IMR-90 (cell line): Measurements from ENCODE around the gene SORBS1. TPM values are rescaled to one million over a fixed set of nuclear protein-coding genes. Genes with fewer than 3 reads are reported as not detected.

Experiments used
- ATAC-seq: fragments of 200-7000 bp; cut with Tn5 transposase; 2 replicates; pipeline ENCODE4 v1.9.1; 2020; ENCODE audit warnings: low read depth, mild to moderate bottlenecking, moderate library complexity
- BruUV-seq: library from RNA; stranded (reverse); fragments of 400-500 nt; replicated peaks from 2 replicates; lab custom pipeline; 2021; lab: Mats Ljungman, UMichigan
- CTCF ChIA-PET: fragments of 300-600 bp; formaldehyde crosslinking; extraction: SDS; loops from one replicate; lab custom pipeline; 2021; ENCODE audit warnings: antibody characterized with exemption; lab: Yijun Ruan, JAX
- POLR2A ChIA-PET: fragments of 300-600 bp; sonication (Branson Sonifier 250); formaldehyde crosslinking; loops from one replicate; lab custom pipeline; 2022; ENCODE audit warnings: antibody characterized with exemption; ENCODE audit not compliant: unreplicated experiment; lab: Charles Lee
- DNase-seq: peaks from one replicate; pipeline ENCODE4 v3.0.0; 2013
- H2AFZ ChIP-seq: replicated peaks from 2 replicates; pipeline ENCODE3; 2013; ENCODE audit warnings: low read length, mild to moderate bottlenecking; ENCODE audit not compliant: poor library complexity
- H2AK5ac ChIP-seq: 2 replicates; pipeline ENCODE4 v1.6.1; 2013; ENCODE audit warnings: low read depth, low read length, inconsistent platforms
- H2AK9ac ChIP-seq: replicated peaks from 2 replicates; pipeline ENCODE3; 2013; ENCODE audit warnings: mild to moderate bottlenecking, low read depth, low read length, moderate library complexity; ENCODE audit not compliant: poor library complexity
- H2BK120ac ChIP-seq: 2 replicates; pipeline ENCODE4 v1.6.1; 2013; ENCODE audit warnings: low read depth, low read length, inconsistent platforms
- H2BK15ac ChIP-seq: 3 replicates; pipeline ENCODE4 v1.6.1; 2013; ENCODE audit warnings: low read depth, low read length, inconsistent platforms
- H2BK20ac ChIP-seq: 2 replicates; pipeline ENCODE4 v1.6.1; 2013; ENCODE audit warnings: low read depth, mild to moderate bottlenecking, inconsistent platforms, low read length, moderate library complexity
- H2BK5ac ChIP-seq: 2 replicates; pipeline ENCODE4 v1.6.1; 2013; ENCODE audit warnings: mild to moderate bottlenecking, low read depth, low read length, inconsistent platforms; ENCODE audit not compliant: poor library complexity, severe bottlenecking
- H3K14ac ChIP-seq: replicated peaks from 2 replicates; pipeline ENCODE4 v1.6.1; 2013; ENCODE audit warnings: low read depth, low read length, inconsistent platforms
- H3K18ac ChIP-seq: 2 replicates; pipeline ENCODE4 v1.6.1; 2013; ENCODE audit warnings: low read depth, low read length, control low read depth
- H3K23ac ChIP-seq: 2 replicates; pipeline ENCODE4 v1.6.1; 2013; ENCODE audit warnings: low read depth, low read length, inconsistent platforms
- H3K27ac ChIP-seq: 2 replicates; pipeline ENCODE4 v1.5.1; 2013; ENCODE audit warnings: mild to moderate bottlenecking, control low read depth, low read length; ENCODE audit not compliant: insufficient read depth
- H3K27me3 ChIP-seq: 2 replicates; pipeline ENCODE4 v1.6.1; 2013; ENCODE audit warnings: low read length; ENCODE audit not compliant: control insufficient read depth, insufficient read depth
- H3K36me3 ChIP-seq: 2 replicates; pipeline ENCODE4 v1.6.1; 2013; ENCODE audit warnings: low read length, mixed read lengths; ENCODE audit not compliant: control insufficient read depth, insufficient read depth
- H3K4ac ChIP-seq: 2 replicates; pipeline ENCODE4 v1.6.1; 2013; ENCODE audit warnings: low read depth, low read length, inconsistent platforms
- H3K4me1 ChIP-seq: 2 replicates; pipeline ENCODE4 v1.6.1; 2013; ENCODE audit warnings: low read length, mixed read lengths; ENCODE audit not compliant: control insufficient read depth, insufficient read depth
- H3K4me2 ChIP-seq: 2 replicates; pipeline ENCODE4 v1.6.1; 2013; ENCODE audit warnings: low read depth, mild to moderate bottlenecking, control low read depth, low read length, moderate library complexity
- H3K4me3 ChIP-seq: 2 replicates; pipeline ENCODE4 v1.5.1; 2013; ENCODE audit warnings: low read depth, mild to moderate bottlenecking, control low read depth, low read length, moderate library complexity; ENCODE audit not compliant: insufficient read depth
- H3K56ac ChIP-seq: 2 replicates; pipeline ENCODE4 v1.6.1; 2013; ENCODE audit warnings: low read length, inconsistent platforms; ENCODE audit not compliant: insufficient read depth; ENCODE audit errors: extremely low read depth
- H3K79me1 ChIP-seq, 2 experiments: 2 replicates each; pipeline ENCODE4 v1.6.1; 2013; ENCODE audit warnings: low read length in 2 of 2, inconsistent platforms in 1 of 2, low read depth in 1 of 2
- H3K9ac ChIP-seq: 2 replicates; pipeline ENCODE4 v1.6.1; 2013; ENCODE audit warnings: low read depth, low read length, control low read depth
- H3K9me1 ChIP-seq: 2 replicates; pipeline ENCODE4 v1.6.1; 2013; ENCODE audit warnings: low read length, inconsistent platforms; ENCODE audit not compliant: insufficient read depth
- H3K9me3 ChIP-seq: 2 replicates; pipeline ENCODE4 v1.6.1; 2013; ENCODE audit warnings: low read length; ENCODE audit not compliant: control insufficient read depth, insufficient read depth
- H4K20me1 ChIP-seq: 2 replicates; pipeline ENCODE4 v1.6.1; 2013; ENCODE audit warnings: low read length, inconsistent platforms; ENCODE audit not compliant: insufficient read depth
- H4K5ac ChIP-seq: 2 replicates; pipeline ENCODE4 v1.6.1; 2013; ENCODE audit warnings: mild to moderate bottlenecking, low read depth, low read length, control low read depth
- H4K8ac ChIP-seq, 2 experiments: 2 replicates each; pipeline ENCODE4 v1.6.1; 2013; ENCODE audit warnings: low read depth in 2 of 2, low read length in 2 of 2, control low read depth in 1 of 2, inconsistent platforms in 1 of 2
- H4K91ac ChIP-seq: 2 replicates; pipeline ENCODE4 v1.6.1; 2013; ENCODE audit warnings: low read depth, low read length, inconsistent platforms; ENCODE audit not compliant: insufficient read depth
- FOS ChIP-seq: fragments of 150-350 bp; IDR thresholded peaks from 2 replicates; pipeline ENCODE4 v1.6.1; 2016; ENCODE audit warnings: low read depth, low read length
- WGBS, 2 experiments: methylation state at CpG; one replicate each; pipeline versions ENCODE4 v1.1.5 to v1.1.7; 2013; ENCODE audit warnings: missing lambda C conversion rate in 2 of 2; ENCODE audit not compliant: insufficient read length in 1 of 2; ENCODE audit errors: extremely low coverage in 2 of 2; 5-methylcytosine and 5-hydroxymethylcytosine counted together
- dilution Hi-C: fragments of 300-500 bp; cut with HindIII; formaldehyde crosslinking; loops from one replicate; pipeline ENCODE4 v1.14.3; 2018; ENCODE audit warnings: low sequenced_read_pairs; ENCODE audit not compliant: unreplicated experiment
- in situ Hi-C: fragments of 300-500 bp; cut with MboI; formaldehyde crosslinking; loops from 3 replicates; pipeline ENCODE4 v1.14.3; 2019; ENCODE audit warnings: low sequenced_read_pairs, inconsistent platforms, mixed read lengths
- intact Hi-C: fragments of 100-400 bp; cut with micrococcal nuclease; formaldehyde crosslinking; loops from 2 replicates; pipeline ENCODE4 v1.10.0; 2022
- polyA plus RNA-seq, 3 experiments: library from polyadenylated mRNA; depleted of rRNA; stranded (reverse); fragments of >200 nt; gene quantifications; 2 replicates each; pipeline ENCODE4 v1.2.3, GENCODE V29; 2012; ENCODE audit warnings: low replicate concordance in 1 of 3
- total RNA-seq: library from RNA; depleted of rRNA; stranded (reverse); fragments of >200 nt; gene quantifications from 2 replicates; pipeline ENCODE4 v1.2.3, GENCODE V29; 2012

SORBS1 gene
- total and polyA plus RNA-seq, 2 of the 4 experiments (the other 2 are of a cell fraction) = 0.18 to 0.32 TPM

GRCh38 chr10:95503526-95503925 is 57.6 kb downstream of the SORBS1 start:
- Histone ChIP-seq H3K56ac (no peak overlapping the region), H3K36me3 (no peaks in the 10 kb centered on the region), H2BK120ac (no peak overlapping the region), H4K20me1 (no peaks in the 10 kb centered on the region), H3K18ac (no peak overlapping the region), H3K4me3 (no peak overlapping the region), H2BK5ac (no peak overlapping the region), H3K4me1 (no peaks in the 10 kb centered on the region), H3K9me1 (no peaks in the 10 kb centered on the region), H4K8ac (no peak overlapping the region), H3K27me3 (no peaks in the 10 kb centered on the region), H4K91ac (no peak overlapping the region), H3K23ac (no peak overlapping the region), H4K5ac (no peak overlapping the region), H2BK20ac (no peak overlapping the region), H2AFZ (no peak overlapping the region), H3K9ac (no peak overlapping the region), H3K4me2 (no peak overlapping the region), H2AK5ac (no peak overlapping the region), H2AK9ac (no peak overlapping the region), H3K9me3 (no peaks in the 10 kb centered on the region), H3K27ac (no peak overlapping the region), H2BK15ac (no peak overlapping the region), H3K14ac (no peak overlapping the region), H3K79me1 (no peaks in the 10 kb centered on the region), H3K4ac (no peak overlapping the region)
- CTCF ChIA-PET = no interaction called here
- intact Hi-C loops (no loop called here), dilution Hi-C loops (no loop called here), in situ Hi-C loops (no loop called here)
- POLR2A ChIA-PET = no interaction called here
- no TSS peak for BruUV-seq
- ATAC-seq = no peak
- no peak for DNase-seq
- no peak for TF ChIP-seq FOS
- no CpG with 5 or more reads among the region's 3 CpGs for WGBS, 2 experiments
